ENCODE measurements around the gene QKI.

GRCh38 chr6:163516908-163517307 lies 102.4 kb downstream of the QKI start:
- TF ChIP-seq EZH2 (IDR thresholded peaks at IDR 0.05; ENCODE audit: low read length) (no peak), CTCF (optimal IDR thresholded peaks at IDR 0.05 in 1 of 3, IDR thresholded peaks at IDR 0.05 in 1 of 3, conservative IDR thresholded peaks at IDR 0.05 in 1 of 3; ENCODE audit: extremely low read depth in 1 of 3, insufficient read depth in 2 of 3, low read length in 3 of 3) (no peak)

All from keratinocyte (primary cell).